ENCODE measurements around the gene PSMA7.

Gene PSMA7

DNA sequence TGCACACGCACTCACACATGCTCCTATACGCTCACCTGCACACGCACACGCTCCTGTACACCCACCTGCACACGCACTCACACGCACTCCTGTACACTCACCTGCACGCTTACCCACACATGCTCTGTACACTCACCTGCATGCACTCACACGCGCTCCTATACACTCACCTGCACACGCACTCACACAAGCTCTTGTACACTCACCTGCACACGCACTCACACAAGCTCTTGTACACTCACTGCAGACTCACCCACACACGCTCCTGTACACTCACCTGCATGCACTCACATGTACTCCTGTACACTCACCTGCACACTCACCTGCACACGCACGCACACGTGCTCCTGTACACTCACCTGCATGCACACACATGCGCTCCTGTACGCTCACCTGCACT lies 55.6 kb downstream of the PSMA7 start:
- no peak for TF ChIP-seq PAX5 (IDR thresholded peaks at IDR 0.05; ENCODE audit: insufficient read depth, low read length, severe bottlenecking)
- no peak for TF ChIP-seq POU2F2 (IDR thresholded peaks at IDR 0.05; ENCODE audit: low read depth, low read length)
- no peak for TF ChIP-seq TAF1 (IDR thresholded peaks at IDR 0.05; ENCODE audit: low read depth, low read length)
- no peak for TF ChIP-seq POLR2A (IDR thresholded peaks at IDR 0.05; ENCODE audit: low read depth, low read length)
- no peak for TF ChIP-seq POLR2AphosphoS5 (IDR thresholded peaks at IDR 0.05; ENCODE audit: low read depth, low read length)
- TF ChIP-seq SPI1 (IDR thresholded peaks at IDR 0.05; ENCODE audit: low read depth, low read length): no peak
- DNase-seq (ENCODE audit: insufficient read length, low spot score) (no peak), FAIRE-seq (no peak)

DNA sequence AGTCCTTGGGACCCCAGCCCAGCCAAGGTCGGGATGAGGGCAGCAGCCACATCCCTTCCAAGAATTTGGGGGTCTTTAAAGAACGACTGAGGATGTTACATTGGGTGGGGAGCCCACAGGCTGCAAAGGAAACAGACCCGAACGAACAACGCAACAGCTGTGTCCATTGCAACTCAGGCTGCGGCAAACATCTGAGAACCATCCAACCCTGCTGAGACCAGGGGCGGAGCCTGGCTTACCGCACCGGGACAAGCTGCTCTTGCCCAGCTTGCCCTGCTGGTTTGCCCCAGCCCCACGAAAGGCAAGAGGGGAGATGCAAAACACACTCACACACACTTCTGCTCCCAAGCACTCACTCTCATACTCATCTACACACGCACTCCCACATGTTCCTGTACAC lies 56.0 kb downstream of the PSMA7 start:
- no peak for TF ChIP-seq POLR2AphosphoS5 (IDR thresholded peaks at IDR 0.05; ENCODE audit: low read depth, low read length)
- TF ChIP-seq TAF1 (IDR thresholded peaks at IDR 0.05; ENCODE audit: low read depth, low read length): no peak
- TF ChIP-seq POU2F2 (IDR thresholded peaks at IDR 0.05; ENCODE audit: low read depth, low read length): no peak
- no peak for TF ChIP-seq SPI1 (IDR thresholded peaks at IDR 0.05; ENCODE audit: low read depth, low read length)
- no peak for TF ChIP-seq PAX5 (IDR thresholded peaks at IDR 0.05; ENCODE audit: insufficient read depth, low read length, severe bottlenecking)
- TF ChIP-seq POLR2A (IDR thresholded peaks at IDR 0.05; ENCODE audit: low read depth, low read length): no peak
- no peak for FAIRE-seq

More for the DNA sequence above, 56.0 kb downstream of the PSMA7 start:
- DNase-seq (ENCODE audit: insufficient read length, low spot score): no peak
